ENCODE measurements around the gene PRR15.
"Not testable (repeated sequence)": the region's sequence is repeated elsewhere in the genome, so short reads cannot be mapped to it uniquely, and the experiment has no call there.

PRR15 gene, protein sequence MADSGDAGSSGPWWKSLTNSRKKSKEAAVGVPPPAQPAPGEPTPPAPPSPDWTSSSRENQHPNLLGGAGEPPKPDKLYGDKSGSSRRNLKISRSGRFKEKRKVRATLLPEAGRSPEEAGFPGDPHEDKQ

DNA sequence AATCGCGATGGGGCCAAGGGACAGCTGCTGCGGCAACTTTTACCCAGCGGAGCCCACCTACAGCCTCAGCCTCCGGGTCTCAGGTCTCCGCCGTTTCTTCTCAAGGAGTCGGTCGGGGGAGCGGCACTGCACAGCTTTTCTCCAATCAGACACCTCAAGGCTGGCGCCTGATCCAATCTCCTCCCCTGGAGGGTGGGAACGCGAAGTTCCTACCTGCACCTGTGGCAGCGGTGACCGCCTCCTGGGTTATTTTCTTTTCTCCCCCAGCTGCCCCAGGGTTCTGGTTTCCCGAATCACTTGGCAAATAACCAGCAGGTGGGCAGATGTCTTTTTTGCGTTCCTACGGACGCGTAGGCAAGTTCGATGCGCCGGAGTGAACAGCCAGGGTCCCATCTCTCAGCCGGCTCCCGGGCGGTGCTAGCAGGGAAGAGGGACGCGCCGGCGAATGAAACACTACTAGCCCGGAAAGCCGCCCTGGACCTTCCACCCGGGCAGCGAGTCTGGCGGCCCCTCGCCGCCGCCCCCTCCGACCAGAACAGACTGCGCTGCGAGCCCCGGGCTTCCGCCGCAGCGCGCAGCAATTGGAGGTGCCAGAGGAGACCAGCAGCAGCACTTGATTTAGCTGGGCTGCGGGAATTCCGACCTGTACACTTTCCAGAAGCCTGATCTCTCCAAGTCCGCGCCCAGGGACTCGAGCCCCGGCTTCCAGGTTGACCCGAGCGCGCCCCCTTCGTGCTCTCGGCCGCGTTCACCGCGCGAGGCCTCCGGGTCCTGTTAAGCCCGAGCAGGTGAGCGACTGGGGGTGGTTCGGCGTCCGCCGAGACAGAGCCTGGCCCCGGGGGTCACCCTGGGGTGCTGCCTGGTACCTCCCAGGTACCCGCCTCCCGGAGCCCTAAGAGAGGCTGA lies at the start of gene PRR15:
PRR15 (plus strand) TSS at position 246 of the 906 bp plus-strand sequence. CDS start 2,495 bp downstream, outside the sequence.
- no peak for DNase-seq

DNA sequence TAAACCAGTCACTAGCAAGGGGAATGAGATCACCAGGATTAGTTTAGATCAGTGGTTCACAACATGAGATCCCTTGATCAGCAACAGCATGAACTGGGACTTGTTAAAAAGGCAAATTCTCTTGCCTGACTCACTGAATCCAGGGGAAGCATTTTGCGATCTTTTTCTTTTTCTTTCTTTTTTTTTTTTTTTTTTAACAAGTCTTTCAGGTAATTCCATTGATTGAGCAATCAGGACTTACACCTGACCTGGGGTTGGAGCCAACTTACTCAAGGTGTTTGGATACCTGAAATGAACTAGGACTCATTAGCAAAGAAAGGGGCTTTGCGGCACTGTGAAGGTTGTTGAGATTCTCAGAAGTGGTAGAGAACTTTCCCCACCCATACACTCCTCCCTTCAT lies 47.1 kb upstream of the PRR15 start:
- DNase-seq, result no peak

DNA sequence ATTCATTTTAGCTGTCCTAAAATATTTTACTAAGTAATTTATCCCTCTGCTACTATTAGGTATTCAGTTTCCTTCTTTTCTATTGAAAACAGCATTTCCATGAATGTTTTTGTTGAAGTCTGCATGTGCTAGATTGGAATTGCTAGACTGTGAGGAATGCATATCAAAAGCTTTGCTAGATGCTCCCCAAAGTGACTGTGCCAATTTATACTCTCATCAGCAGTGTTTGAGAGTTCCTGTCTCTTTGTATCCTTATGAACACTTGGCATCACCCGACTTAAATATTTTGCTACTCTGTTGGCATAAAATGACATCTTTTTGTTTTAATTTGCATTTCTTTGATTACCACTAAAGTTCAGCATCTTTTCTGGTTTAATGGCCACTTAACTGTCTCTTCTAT lies 45.0 kb upstream of the PRR15 start:
- no peak for DNase-seq

DNA sequence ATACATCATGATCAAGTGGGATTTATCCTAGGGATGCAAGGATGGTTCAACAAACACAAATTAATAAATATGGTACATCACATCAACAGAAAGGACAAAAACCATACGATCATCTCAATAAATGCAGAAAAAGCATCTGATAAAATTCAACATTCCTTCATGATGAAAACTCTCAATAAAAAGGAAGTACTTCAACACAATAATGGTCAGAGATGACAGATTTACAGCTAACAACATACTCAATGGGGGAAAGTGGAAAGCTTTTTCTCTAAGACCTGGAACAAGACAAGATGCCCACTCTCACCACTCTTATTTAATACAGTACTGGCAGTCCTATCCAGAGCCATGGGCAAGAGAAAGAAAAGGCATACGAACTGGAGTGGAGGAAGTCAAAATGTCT lies 39.9 kb upstream of the PRR15 start:
- no peak for DNase-seq

DNA sequence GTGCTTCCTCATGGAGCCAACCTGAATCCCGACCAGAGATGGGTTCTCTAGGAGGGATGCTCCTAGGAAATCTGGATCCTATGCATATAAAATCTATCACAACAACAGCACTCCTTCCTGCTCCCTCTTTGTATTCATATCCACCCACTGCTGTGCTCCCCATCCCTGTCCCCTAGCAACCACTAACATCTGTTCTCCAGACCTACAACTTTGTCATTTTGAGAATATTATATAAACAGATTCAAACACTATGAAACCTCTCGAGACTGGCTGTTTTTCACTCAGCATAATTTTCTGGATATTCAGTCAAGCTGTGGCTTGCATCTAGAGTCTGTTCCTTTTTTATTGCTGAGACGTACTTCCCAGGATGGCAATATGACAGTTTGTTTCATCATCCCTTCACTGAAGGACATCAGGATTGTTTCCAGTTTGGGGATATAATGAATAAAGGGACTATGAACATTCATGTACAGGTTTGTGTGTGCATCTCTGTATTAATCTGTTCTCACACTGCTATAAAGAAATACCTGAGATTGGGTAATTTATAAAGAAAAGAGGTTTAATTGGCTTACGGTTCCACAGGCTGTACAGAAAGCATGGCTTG lies 36.0 kb upstream of the PRR15 start:
- DNase-seq, result no peak

DNA sequence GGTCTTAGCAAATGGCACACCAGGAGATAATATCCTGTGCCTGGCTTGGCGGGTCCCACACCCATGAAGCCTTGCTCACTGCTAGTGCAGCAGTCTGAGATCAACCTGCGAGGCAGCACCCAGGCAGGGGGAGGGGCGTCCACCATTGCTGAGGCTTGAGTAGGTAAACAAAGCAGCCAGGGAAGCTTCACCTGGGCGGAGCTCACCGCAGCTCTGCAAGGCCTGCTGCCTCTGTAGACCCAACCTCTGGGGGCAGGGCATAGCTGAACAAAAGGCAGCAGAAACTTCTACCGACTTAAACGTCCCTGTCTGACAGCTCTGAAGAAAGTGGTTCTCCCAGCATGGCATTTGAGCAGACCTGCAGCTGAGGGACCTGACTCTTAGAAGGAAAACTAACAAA lies 35.1 kb upstream of the PRR15 start:
- DNase-seq, result not testable (repeated sequence)

DNA sequence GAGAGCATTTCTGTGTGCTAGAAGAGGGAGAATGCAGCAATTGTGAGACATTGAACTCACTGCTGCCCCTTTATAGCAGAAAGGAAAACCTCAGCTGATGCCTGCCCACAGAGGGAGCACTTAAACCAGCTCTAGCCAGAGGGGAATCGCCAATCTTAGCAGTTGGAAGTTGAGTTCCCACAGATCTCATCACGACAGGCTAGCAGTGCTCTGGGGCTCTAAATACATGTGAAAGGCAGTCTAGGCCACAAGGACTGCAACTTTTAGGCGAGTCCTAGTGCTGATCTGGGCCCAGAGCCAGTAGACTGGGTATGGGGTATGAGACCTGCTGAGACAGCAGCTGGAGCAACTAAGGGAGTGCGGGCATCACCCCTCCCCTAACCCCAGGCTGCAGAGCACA lies 25.2 kb upstream of the PRR15 start:
- DNase-seq, result no peak

DNA sequence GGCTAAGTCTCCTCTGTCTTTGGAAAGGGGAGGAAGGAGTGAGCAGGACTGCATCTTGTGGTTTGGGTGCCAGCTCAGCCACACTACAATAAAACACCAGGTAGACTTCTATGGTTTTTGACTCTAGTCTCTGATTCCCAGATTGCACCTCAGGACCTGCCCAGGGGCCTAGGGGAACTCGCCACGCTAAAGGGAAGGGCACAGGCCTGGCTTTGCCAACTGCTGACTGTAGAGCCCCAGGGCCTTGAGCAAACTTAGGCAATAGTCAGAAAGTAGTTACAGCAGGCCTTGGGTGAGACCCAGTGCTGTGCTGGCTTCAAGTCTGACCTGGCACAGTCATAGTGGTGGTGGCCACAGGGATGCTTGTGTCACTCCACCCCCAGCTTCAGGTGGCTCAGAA lies 24.2 kb upstream of the PRR15 start:
- DNase-seq, result no peak

DNA sequence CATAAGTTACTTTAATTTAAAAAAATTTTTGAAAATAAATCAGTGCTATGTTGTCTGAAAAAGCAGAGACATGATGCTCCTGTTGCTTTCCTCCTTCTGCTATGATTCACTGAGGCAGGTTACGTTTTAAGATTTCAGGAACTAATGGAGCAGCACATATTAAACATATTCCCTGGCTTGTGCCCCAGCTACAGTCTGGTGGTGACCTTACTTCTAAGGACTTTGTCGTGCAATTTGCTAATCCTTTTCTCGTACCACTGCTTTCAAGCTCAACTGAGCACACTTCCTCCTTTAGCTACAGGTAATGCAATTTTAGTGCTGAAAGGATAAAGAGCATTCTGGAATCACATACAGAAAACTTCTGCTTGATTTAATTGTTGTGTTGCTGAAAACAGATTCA lies 16.2 kb upstream of the PRR15 start:
- DNase-seq, result no peak

DNA sequence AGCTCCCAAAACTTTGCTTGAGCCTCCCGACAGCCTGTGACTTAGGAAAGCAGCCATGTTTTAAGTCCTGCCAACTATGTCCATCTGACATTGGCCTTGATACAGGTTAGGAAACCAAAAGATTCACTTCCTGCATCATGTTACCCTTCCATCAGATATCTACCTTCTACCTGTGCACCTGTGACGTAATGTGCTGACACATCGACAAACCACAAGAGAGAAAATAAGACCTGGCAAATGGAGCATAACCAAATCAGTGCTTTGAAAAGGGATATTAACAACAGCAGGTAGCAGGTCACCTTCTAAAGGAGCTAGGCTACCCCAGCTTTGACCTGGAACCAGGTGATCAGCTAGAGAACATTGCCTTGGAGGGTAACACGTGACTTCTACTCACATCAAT lies 14.8 kb upstream of the PRR15 start:
- DNase-seq, result no peak

DNA sequence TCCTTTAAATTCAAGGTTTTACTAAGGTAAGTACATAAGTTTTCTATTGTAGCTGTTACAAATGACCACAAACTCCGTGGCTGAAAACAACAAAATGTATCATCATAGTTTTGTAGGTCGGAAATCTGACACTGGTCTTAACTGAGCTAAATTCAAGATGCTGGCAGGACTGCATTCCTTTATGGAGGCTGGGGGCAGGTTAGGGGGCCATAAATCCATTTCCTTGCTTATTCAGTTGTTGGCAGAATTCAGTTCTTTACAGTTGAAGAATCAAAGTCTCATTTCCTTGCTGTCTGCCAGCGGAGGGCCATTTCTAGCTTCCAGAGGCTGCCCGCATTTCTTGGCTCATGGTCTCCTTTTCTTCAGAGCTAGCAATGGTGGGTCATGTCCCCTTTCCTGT lies 11.2 kb upstream of the PRR15 start:
- no peak for DNase-seq

DNA sequence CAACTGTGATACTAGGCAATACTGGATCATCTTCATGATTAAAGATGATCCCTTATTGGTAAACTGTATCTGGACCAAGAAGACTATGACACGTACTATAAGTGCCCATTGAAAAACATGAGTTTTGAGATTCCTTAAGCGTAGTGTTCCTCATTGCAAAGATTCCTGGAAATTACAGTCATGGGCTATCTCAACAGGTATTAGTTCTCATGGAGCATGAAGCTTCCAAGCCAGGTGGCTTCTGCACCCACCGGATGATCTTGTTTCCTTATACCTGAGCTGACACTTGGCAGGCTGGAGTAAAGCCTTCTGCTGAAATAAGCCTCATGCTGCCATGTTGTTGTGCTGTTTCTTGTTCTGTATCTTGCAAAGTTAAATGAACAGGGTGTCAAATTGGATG lies 8.6 kb upstream of the PRR15 start:
- DNase-seq, result no peak

DNA sequence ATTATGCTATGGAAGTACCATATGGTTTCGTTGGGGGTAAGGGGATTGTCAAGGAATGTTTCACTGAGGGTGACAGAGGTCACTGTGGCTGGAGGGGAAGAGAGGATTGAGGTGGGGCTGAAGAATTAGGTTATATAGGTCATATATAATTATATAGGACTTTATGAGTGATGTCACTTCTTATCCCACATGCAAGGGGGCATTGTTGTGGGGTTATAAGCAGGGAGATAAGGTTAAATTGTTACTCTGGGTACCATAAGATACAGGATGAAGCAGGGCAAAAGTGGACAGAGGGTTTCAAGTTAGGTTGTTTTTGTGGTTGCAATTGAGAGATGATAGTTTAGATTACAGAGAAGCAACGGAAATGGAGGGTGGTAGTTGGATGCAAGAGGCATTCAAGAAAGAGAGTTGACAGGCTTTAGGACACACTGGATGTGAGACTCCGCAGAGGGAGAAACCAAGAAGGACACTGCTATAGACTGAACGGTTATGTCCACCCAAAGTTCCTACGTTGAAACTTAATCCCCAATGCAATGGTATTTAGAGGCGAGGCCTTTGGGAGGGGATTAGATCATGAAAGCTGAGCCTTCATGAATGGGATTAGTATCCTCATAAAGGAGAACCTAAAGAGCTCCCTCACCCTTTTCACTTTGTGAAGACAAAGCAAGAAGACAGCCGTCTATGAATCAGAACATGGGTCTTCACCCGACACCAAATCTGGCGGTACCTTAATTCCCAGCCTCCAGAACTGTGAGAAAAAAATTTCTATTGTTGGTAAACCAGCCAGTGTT lies 7.0 kb upstream of the PRR15 start:
- DNase-seq, result no peak

DNA sequence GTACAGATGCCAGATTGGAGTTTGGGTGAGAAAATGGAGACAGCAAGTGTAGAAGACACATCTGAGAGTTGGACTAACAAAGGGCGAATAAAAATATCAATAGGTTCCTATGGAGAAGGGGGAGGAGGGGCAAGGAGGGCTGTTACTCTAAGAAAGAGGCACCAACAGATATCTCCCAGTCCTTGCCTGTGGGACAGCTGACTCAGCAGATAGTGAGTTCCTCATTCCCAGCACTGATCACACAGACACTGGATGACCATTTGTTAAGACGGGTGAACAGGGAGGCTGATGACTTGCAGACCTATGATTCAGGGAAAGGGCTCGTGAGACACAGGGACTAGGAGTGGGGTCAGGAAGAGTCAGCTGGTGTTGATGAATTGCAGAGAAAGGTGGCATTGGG lies 5.7 kb upstream of the PRR15 start:
- DNase-seq, result no peak

DNA sequence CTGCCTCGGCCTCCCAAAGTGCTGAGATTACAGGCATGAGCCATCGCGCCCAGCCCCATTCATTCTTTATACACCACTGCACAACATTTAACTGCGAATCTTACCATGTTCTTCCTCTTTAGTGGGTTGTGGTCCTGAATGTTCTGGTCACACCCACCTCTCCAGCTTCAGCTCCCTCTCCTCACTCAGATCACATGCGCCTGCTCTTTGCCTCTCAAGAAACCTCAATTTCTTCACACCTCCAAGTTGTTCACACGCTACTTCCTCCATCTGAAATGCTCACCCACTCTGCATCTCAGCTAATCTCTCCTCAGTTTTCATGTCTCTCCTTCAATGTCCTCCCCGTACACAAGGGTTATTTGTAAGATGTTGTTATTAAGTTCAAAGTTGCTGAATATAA lies 2.4 kb upstream of the PRR15 start:
- no peak for DNase-seq

DNA sequence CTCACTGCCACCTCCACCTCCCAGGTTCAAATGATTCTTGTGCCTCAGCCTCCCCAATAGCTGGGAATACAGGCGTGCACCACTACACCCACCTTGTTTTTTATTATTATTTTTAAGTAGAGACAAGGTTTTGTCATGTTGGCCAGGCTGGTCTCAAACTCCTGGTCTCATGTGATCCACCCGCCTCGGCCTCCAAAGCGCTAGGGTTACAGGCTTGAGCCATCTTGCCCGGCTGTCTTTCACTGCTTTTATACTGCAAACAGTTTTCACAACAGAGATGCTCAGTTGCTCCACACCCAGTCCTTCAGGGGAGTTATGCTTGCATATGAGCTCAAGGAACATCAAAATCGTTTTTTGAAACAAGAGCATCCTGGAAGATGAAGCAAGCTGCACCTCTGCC lies 1.3 kb upstream of the PRR15 start:
- no peak for DNase-seq

DNA sequence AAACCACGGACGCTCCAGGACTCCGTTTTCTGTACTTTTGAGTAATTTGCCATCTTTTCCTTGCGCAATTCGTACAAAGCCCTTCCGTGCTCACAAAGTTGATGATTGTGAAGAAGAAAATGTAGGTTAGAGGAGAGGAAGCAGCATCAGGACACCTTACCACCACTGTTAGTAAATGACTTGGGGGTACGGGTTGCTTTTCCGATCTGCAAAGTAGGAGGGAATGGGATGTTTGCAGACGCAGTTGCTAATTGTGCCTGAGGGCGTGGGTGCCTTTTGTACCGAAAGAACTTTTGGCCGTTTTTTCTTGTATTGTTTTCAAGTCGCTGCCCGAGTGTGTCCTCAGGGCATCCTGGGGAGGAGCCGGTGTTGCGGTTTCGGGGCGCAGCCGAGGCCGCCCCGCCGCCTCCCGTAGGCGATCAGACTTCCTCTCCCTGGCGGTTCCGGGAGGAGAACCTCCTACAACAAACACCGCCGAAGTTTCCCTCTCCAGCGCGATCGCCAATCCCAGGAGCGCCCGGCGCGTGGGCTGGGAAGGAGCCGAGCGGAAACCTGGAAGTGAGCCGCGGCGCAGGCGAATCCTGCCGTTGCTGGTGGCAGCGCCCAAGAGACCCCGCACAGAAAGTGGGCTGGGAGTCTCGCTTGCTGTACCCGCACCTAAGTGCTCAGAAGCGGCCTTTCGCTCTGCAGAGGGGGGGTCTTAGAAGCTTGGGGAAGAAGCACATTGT lies 1.0 kb downstream of the PRR15 start:
- DNase-seq, result no peak

DNA sequence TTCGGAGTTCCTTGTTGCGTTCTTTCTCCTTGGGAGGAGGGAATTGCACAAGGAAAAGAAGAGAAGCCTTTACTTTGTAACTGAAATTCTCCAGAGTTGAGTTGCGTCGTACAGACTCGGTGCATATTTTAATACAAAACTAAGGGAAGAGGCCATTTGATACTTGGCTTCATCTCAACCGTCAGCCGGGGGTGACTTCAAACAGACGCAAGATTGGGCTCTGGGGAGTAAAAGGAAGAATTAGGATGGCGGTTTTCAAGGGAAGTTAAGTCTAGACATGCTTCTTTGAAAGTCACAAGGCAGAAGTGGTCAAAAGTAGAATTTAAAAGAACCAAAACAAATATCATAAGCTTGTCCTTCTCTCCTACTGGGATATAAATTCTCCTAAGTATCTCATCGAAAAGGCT lies 1.6 kb downstream of the PRR15 start:
- no peak for DNase-seq

DNA sequence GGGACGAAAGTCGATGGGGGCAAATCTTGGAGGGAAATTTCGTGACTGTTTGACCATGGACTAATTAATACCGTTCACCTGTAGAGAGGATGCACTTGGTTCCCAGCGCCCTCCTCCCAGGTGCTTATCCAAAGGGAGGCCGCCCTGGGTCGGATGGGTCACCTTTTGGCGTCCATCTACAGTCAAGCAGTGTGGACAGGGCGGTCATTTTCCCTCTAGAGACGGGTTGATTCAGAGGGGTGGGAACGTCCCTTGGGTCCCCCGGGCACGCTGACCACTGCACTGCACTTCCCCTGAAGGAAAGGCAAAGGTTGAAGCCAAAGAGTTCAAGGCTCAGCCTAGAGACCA lies 2.0 kb downstream of the PRR15 start:
- no peak for DNase-seq

DNA sequence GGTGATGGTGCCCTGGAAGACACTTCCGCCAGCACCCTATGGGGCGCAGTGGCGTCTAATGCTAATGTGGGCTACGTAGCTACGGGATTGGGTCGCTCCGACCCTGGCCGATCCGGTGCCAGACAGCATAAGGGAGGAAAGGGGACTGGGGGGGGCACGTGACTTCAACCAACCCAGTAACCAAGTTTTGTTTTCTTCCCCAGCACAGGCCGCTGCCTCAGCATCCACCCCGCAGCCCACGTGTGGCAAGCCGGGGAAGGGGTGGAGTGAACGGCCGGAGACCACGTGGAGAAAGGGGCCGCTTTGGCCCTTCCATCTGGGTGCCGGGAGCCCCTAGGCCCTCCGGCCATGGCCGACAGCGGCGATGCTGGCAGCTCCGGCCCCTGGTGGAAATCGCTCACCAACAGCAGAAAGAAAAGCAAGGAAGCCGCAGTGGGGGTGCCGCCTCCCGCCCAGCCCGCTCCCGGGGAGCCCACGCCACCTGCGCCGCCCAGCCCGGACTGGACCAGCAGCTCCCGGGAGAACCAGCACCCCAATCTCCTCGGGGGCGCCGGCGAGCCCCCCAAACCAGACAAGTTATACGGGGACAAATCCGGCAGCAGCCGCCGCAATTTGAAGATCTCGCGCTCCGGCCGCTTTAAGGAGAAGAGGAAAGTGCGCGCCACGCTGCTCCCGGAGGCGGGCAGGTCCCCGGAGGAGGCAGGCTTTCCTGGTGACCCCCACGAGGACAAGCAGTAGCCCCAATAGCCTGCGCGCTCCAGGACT lies 2.5 kb downstream of the PRR15 start:
- DNase-seq, result no peak

DNA sequence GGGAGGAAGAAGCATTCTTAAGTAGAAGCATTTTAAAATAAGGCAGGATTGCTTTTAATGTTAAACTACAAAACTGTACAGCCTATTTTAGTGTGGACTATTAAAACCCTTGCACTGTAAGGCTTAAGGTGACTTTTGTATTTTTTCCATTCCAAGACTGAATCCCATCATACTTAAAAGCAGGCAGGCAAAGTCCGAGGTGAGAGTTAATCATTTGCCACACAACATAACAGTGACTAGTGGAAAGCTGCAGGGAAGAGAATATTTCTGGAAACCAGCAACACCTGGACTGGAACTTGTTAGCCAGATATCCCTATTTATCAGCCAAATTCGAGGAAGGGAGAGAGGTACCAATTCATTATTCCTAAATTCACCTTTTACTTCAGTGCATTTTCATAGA lies 3.5 kb downstream of the PRR15 start:
- DNase-seq, result no peak

DNA sequence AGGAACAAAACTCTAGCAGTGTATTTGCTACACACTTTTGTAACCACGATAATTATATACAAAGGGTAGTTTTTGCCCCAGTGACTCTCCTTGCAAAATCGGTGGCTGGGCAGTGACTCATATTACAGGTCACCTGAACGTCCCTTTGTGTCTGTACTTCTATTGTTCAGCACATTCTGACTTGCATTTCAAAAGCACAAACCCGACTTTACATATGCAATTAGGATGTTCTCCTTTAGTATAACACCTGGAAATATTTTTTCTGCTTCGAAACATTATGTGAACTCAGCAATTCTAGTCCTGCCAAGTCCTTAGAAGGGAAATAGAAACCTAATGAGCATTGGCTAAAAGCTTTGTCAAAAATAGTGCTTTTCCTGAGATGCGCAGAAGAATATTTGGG lies 6.0 kb downstream of the PRR15 start:
- DNase-seq, result no peak
